H1 (cell line): Measurements from ENCODE around the gene P2RX1.

Experiments
- EGR1 ChIP-seq: IDR thresholded peaks from 2 replicates; pipeline ENCODE4 v1.6.1; 2011; ENCODE audit warnings: low read depth, low read length, borderline replicate concordance
- EP300 ChIP-seq, 2 experiments: IDR thresholded peaks; 1 replicate in 1 of 2; 2 replicates in 1 of 2; pipeline ENCODE4 v1.6.1; 2011 to 2012; ENCODE audit warnings: low read depth in 2 of 2, low read length in 2 of 2, mild to moderate bottlenecking in 2 of 2, borderline replicate concordance in 1 of 2, inconsistent platforms in 1 of 2, moderate library complexity in 1 of 2

GRCh38 chr17:3894911-3895343, 21.3 kb downstream of the P2RX1 start:
- TF ChIP-seq EP300 (IDR thresholded peaks at IDR 0.05; ENCODE audit: borderline replicate concordance in 1 of 2, low read depth in 2 of 2, low read length in 2 of 2) (no peak), EGR1 (no peak)
